ENCODE measurements around the gene C17orf100.
"Not testable (repeated sequence)": the region's sequence is repeated elsewhere in the genome, so short reads cannot be mapped to it uniquely, and the experiment has no call there.

Gene C17orf100

DNA sequence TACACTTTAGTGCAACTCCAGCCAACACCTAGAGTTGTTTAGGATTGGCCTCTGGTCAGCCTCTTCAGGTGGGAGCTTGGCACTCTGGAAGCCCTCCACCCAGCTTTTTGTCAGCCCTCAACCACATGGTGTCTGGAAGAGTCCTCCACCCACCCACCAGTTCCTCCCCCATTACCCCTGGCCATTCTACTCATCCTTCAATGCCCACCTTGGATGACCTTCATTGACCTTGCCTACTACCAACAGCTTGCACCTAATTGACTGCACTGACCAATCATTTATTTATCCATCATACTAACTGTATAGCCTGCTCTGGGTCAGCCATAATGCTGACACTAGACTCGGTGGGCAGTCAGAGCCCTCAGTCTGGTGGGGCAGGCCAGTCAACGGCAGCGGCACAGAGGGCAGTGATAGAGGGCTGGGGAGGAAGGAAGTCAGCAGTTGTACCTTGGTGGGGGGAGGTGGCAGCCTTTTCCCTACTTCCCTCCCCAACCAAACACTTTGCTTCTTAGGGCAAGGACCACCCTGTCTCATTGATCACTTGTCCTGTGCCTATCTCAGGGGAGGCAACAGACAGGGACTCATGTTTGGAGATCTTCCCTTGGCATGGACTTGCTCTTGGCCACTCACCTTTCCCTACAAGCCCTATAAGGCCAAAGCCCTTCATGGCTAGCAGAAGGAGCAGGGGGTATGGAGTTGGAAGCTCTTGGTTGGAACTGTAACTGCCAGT is 32.3 kb downstream of the C17orf100 start:
- H3K27ac ChIP-seq = no peak overlapping the region
- no peak overlapping the region for H3K4me3 ChIP-seq

DNA sequence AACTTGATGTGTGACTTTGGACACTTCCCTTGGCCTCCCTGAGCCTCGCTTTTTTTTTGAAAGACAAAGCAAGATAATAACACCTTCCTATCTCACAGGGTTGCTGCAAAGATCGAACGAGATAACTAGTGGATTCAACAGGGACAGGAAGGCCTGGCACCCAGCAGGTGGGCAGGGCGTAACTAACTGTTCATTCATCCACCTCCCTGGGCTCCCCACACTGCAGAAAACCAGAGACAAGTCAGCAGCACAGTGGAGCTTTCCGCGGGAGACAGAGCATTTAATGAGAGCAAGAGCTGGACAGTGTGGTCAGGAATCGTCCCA is 32.9 kb downstream of the C17orf100 start:
- Histone ChIP-seq H3K4me3 (no peak overlapping the region), H3K27ac (no peak overlapping the region)

GRCh38 chr17:6684881-6685767 is 33.6 kb downstream of the C17orf100 start:
- Histone ChIP-seq H3K4me3 (no peak overlapping the region), H3K27ac (no peak overlapping the region)

GRCh38 chr17:6686026-6686425 is 34.5 kb downstream of the C17orf100 start:
- H3K4me3 ChIP-seq = no peak overlapping the region
- H3K27ac ChIP-seq = no peak overlapping the region

DNA sequence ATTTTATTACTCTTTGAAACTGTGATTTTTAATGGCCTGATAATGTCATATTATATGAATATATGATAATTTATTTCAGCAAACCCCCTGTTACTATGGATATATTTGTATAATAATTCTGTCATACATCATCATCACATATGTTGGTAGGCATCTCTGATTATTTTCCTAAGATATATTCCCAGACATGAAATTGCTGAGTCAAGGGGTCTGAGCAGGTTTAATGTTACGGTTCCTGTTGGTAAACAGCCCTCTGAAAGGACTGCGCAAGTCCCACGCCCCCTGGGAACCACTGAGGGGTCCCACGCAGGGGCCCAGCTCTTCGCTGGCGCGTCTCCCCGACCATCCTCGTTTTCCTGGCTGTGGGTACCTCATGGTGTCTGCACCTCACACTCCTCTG is 37.4 kb downstream of the C17orf100 start:
- no peak overlapping the region for H3K4me3 ChIP-seq
- H3K27ac ChIP-seq = no peak overlapping the region

GRCh38 chr17:6690641-6691040 is 39.1 kb downstream of the C17orf100 start:
- H3K27ac ChIP-seq = no peak overlapping the region
- H3K4me3 ChIP-seq = no peak overlapping the region

GRCh38 chr17:6691546-6691945 is 40.0 kb downstream of the C17orf100 start:
- no peak overlapping the region for H3K4me3 ChIP-seq
- no peak overlapping the region for H3K27ac ChIP-seq

DNA sequence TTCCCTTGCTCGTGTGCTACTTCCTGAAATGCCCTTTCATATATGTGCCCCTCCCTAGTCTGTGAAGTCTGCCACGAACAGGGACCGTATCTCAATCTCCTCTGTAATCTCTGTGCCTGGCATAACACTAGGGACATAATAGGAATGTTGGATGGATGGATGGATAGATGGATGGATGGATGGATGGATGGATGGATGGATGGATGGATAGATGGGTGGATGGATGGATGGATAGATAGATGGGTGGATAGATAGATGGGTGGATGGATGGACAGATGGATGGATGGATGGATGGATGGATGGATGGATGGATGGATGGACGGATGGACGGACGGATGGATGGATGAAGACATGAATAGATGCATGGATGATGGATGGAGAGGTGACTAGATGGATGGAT is 40.4 kb downstream of the C17orf100 start:
- not testable (repeated sequence) for H3K4me3 ChIP-seq, H3K27ac ChIP-seq

DNA sequence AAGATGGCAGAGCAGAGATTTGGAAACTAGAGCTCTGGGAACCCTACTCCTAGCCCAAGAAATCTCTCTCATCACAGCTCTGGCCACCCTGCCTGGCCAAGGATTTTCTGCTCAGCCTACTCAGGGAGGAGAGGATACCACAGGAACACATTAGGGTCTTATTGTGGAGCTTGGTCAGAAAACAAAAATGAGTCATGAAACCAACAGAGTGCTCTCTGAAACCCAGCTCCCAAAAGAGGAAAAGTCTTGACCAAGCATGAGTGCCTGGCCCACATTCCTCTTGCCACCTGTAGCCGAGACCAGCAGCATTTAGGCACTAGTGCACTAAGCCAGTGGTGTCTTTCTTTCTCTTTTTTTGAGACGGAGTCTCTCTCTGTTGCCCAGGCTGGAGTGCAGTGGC is 43.5 kb downstream of the C17orf100 start:
- no peak overlapping the region for H3K27ac ChIP-seq
- H3K4me3 ChIP-seq = no peak overlapping the region

- Histone ChIP-seq H3K4me3 (no peak overlapping the region), H3K27ac (no peak overlapping the region)
These were observed 44.0 kb downstream of the C17orf100 start for GRCh38 chr17:6695565-6695964.

- H3K27ac ChIP-seq = no peak overlapping the region
These were observed 45.3 kb downstream of the C17orf100 start for GRCh38 chr17:6696906-6697305.

GRCh38 chr17:6698004-6698403 is 46.4 kb downstream of the C17orf100 start:
- no peak overlapping the region for H3K4me3 ChIP-seq
- no peak overlapping the region for H3K27ac ChIP-seq

More at GRCh38 chr17:6696906-6697305, 45.3 kb downstream of the C17orf100 start:
- H3K4me3 ChIP-seq = no peak overlapping the region

DNA sequence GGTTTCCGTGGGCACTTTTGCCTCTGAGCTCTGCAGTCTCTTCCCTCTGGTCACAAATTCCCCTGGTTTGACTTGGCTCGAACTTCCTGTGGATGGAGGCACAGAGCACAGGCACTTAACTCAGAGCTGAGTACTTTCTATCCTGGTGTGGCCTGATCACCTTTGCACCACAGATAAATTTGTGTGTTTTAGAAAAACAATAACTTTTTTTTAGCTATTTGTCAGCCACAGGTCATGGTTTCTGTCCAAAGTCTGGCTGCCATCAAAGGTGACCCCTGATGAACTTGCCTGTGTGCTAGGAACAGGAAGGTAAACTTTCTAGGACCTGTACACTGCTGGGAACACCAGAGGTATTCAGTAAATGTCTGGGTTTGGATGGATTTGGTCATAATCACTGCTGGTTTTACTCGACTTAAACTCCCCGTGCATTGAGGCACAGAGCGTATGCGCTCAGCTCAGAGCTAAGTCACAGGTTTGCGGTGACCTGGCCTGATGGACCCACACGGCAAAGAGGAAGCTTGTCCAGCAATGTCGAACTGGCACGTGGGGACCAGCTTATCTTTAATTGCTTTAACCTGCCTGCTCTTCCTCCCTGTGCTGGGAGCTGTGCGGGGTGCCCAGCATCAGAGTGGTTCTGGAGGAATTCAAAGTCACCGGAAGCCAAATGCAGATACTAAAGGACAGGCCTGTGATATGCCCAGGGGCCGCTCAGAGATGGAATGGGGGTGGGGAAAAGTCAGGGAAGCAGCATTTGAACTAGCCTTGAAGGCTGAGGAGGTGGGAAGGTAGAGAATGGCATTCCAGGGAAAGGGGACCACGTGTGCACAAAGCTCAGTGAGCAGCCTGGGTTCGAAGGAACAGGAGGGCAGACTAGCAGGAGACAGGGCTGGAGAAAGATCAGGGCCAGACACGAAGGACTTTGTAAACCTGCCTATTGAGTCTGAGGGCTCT is 48.7 kb downstream of the C17orf100 start:
- H3K4me3 ChIP-seq = no peak overlapping the region

GRCh38 chr17:6700948-6701307 is 49.4 kb downstream of the C17orf100 start:
- H3K27ac ChIP-seq = no peak overlapping the region
- no peak overlapping the region for H3K4me3 ChIP-seq

More for the DNA sequence above, 48.7 kb downstream of the C17orf100 start:
- H3K27ac ChIP-seq = no peak overlapping the region

DNA sequence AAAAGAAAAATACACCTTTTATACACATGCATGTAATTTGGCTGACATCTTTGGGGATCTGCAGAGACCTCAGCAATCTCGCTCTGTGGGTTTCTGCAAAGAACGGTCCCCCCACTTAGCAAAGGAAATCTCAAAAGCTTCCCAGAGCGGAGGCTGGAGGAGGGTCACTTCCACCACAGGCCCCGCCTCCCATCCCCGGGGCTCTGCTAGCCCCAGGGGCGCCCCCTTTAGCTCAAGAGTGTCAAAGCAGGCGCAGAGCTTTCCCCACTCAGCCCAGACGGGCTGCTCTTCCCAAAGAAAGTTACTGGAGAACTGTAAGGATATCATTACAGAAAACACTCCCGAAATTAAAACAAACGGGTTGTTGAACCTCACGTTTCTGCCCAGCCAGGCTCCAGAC is 50.2 kb downstream of the C17orf100 start:
- Histone ChIP-seq H3K4me3 (no peak overlapping the region), H3K27ac (no peak overlapping the region)

GRCh38 chr17:6702567-6703215 is 51.1 kb downstream of the C17orf100 start:
- no peak overlapping the region for H3K27ac ChIP-seq
- no peak overlapping the region for H3K4me3 ChIP-seq

Measured in skin epidermis (tissue), 12 donors.